Measurements from ENCODE around the gene SLC27A4. TPM values are rescaled to one million over a fixed set of nuclear protein-coding genes. Genes with fewer than 3 reads are reported as not detected.

SLC27A4 gene
- total and polyA plus RNA-seq, 2 of the 13 experiments (the other 11 are each of a cell fraction or from before 2014, with no cell fraction given), result 10.6 to 18.8 TPM

DNA sequence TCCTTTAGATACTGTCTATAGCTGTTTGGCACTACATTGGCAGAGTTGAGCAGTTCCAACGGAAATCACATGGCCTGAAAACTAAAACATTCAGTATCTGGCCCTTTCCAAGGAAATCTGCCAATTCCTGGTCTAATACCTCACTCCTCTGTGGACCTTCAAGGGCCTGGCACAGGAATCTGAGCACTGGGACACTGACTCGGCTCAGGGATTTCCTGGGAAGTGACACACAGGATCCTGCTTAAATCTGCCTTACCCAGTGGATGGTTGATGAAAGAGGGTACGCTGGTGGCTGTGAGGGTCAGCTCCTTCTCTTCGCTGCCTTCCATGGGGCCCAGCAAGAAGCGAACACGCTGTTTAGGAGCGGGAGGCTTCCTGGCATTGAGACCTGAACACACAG is 19.0 kb upstream of the SLC27A4 start:
- H4K20me1 ChIP-seq (ENCODE audit: insufficient read depth, low read length), result no peaks in the 10 kb centered on the region
- WGBS (ENCODE audit: low lambda C conversion rate), result 73% methylated on average over 6 of the region's 7 CpGs
- peaks cover 9 to 30% of the 10 kb centered on the region in 2 experiments for H3K36me3 ChIP-seq (replicated peaks in 1 of 2; ENCODE audit: control insufficient read depth in 1 of 2, insufficient read depth in 2 of 2, low read length in 2 of 2)
- TF ChIP-seq SAP130 (CRISPR knock-in tag; IDR thresholded peaks at IDR 0.05; ENCODE audit: low read depth) (no peak), DNMT1 (CRISPR knock-in tag; IDR thresholded peaks at IDR 0.05) (no peak), MAFG (CRISPR knock-in tag; IDR thresholded peaks at IDR 0.05) (no peak), TGIF2 (CRISPR knock-in tag; IDR thresholded peaks at IDR 0.05) (no peak), ADNP (CRISPR knock-in tag; IDR thresholded peaks at IDR 0.05) (no peak), ZKSCAN8 (CRISPR knock-in tag; IDR thresholded peaks at IDR 0.05; ENCODE audit: borderline replicate concordance) (no peak), FOXM1 (CRISPR knock-in tag; IDR thresholded peaks at IDR 0.05) (no peak), TBL1XR1 (IDR thresholded peaks at IDR 0.05; ENCODE audit: borderline replicate concordance, low read length, partially characterized antibody) (no peak)
- TF ChIP-seq, protein P1, sequence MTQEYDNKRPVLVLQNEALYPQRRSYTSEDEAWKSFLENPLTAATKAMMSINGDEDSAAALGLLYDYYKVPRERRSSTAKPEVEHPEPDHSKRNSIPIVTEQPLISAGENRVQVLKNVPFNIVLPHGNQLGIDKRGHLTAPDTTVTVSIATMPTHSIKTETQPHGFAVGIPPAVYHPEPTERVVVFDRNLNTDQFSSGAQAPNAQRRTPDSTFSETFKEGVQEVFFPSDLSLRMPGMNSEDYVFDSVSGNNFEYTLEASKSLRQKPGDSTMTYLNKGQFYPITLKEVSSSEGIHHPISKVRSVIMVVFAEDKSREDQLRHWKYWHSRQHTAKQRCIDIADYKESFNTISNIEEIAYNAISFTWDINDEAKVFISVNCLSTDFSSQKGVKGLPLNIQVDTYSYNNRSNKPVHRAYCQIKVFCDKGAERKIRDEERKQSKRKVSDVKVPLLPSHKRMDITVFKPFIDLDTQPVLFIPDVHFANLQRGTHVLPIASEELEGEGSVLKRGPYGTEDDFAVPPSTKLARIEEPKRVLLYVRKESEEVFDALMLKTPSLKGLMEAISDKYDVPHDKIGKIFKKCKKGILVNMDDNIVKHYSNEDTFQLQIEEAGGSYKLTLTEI (CRISPR knock-in tag; conservative IDR thresholded peaks at IDR 0.05), result no peak
- TF ChIP-seq, protein P2, sequence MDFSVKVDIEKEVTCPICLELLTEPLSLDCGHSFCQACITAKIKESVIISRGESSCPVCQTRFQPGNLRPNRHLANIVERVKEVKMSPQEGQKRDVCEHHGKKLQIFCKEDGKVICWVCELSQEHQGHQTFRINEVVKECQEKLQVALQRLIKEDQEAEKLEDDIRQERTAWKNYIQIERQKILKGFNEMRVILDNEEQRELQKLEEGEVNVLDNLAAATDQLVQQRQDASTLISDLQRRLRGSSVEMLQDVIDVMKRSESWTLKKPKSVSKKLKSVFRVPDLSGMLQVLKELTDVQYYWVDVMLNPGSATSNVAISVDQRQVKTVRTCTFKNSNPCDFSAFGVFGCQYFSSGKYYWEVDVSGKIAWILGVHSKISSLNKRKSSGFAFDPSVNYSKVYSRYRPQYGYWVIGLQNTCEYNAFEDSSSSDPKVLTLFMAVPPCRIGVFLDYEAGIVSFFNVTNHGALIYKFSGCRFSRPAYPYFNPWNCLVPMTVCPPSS (IDR thresholded peaks at IDR 0.05), result no peak
- TF ChIP-seq, protein P3, sequence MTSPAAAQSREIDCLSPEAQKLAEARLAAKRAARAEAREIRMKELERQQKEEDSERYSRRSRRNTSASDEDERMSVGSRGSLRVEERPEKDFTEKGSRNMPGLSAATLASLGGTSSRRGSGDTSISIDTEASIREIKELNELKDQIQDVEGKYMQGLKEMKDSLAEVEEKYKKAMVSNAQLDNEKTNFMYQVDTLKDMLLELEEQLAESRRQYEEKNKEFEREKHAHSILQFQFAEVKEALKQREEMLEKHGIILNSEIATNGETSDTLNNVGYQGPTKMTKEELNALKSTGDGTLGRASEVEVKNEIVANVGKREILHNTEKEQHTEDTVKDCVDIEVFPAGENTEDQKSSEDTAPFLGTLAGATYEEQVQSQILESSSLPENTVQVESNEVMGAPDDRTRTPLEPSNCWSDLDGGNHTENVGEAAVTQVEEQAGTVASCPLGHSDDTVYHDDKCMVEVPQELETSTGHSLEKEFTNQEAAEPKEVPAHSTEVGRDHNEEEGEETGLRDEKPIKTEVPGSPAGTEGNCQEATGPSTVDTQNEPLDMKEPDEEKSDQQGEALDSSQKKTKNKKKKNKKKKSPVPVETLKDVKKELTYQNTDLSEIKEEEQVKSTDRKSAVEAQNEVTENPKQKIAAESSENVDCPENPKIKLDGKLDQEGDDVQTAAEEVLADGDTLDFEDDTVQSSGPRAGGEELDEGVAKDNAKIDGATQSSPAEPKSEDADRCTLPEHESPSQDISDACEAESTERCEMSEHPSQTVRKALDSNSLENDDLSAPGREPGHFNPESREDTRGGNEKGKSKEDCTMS (CRISPR knock-in tag; conservative IDR thresholded peaks at IDR 0.05), result no peak
- TF ChIP-seq, protein P4, sequence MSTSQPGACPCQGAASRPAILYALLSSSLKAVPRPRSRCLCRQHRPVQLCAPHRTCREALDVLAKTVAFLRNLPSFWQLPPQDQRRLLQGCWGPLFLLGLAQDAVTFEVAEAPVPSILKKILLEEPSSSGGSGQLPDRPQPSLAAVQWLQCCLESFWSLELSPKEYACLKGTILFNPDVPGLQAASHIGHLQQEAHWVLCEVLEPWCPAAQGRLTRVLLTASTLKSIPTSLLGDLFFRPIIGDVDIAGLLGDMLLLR (CRISPR knock-in tag; IDR thresholded peaks at IDR 0.05), result no peak
- H3K4me2 ChIP-seq (ENCODE audit: low read depth, low read length), result peak overlapping the region; percentile 97
- peak overlapping the region; percentile 96 for H3K9ac ChIP-seq (ENCODE audit: insufficient read depth, low read depth, low read length)
- peaks cover 33% of the 10 kb centered on the region for H3K79me2 ChIP-seq (ENCODE audit: insufficient read depth, low read length)
- no peak for ATAC-seq
- CTCF ChIA-PET (ENCODE audit: low intra/inter-chr PET ratio, low total read pairs), result no interaction called here
- no peak overlapping the region for H3K27ac ChIP-seq (ENCODE audit: extremely low read length, insufficient read depth, low read length)
- BruUV-seq (replicated peaks), result no TSS peak
- peak overlapping the region; percentile 93 to 99 (median 94) for H3K4me3 ChIP-seq (replicated peaks in 1 of 3; ENCODE audit: insufficient read depth in 1 of 3, low read depth in 2 of 3, low read length in 3 of 3)
- H2AFZ ChIP-seq (ENCODE audit: low read length), result no peak overlapping the region
- in situ Hi-C loops (cut with HindIII; ENCODE audit: extremely low pct_ligation_motif_present, low pct_unique_long_range_greater_than_20kb) (no loop called here), intact Hi-C loops (cut with micrococcal nuclease; ENCODE audit: unreplicated experiment) (no loop called here)
- POLR2A ChIA-PET, result interaction anchor here (1.0 to 1.8 kb wide), 2 partner anchors 14 to 25 kb away, joined by 3 to 7 read pairs; no protein-coding TSS in a partner anchor
- H3K9me3 ChIP-seq (ENCODE audit: low read length), result no peaks in the 10 kb centered on the region
- peaks cover 23% of the 10 kb centered on the region for H3K4me1 ChIP-seq (ENCODE audit: insufficient read depth, low read length)
- DNase-seq (ENCODE audit: low spot score), result no peak
- FAIRE-seq, result no peak
- no peaks in the 10 kb centered on the region; a peak in 1 of 5 replicates for H3K27me3 ChIP-seq (ENCODE audit: control insufficient read depth in 1 of 2, insufficient read depth in 2 of 2, low read length in 2 of 2)
